ENCODE data around the gene ABCB8. TPM values are rescaled to one million over a fixed set of nuclear protein-coding genes. Genes with fewer than 3 reads are reported as not detected.

Gene ABCB8
- total and polyA plus RNA-seq, 2 of the 8 experiments (the other 6 are each of a cell fraction or from before 2014, with no cell fraction given): 17.7 to 27.0 TPM

GRCh38 chr7:151032936-151033863, 5.0 kb downstream of the ABCB8 start:
- POLR2A ChIA-PET (ENCODE audit: partially characterized antibody): interaction anchor here (1.0 to 1.4 kb wide), 3 partner anchors 9 to 45 kb away, joined by 3 to 4 read pairs (median 3); partner anchors contain the start of gene ASIC3
- FAIRE-seq: no peak
- H2BK5ac ChIP-seq (ENCODE audit: low read depth, low read length): no peak overlapping the region
- TF ChIP-seq E2F6 (IDR thresholded peaks at IDR 0.05) (no peak), EZH2 (IDR thresholded peaks at IDR 0.05; ENCODE audit: low read depth, low read length, severe bottlenecking) (no peak), KDM1A (IDR thresholded peaks at IDR 0.05; ENCODE audit: borderline replicate concordance, low read length) (no peak), RAD21 (IDR thresholded peaks at IDR 0.05 in 1 of 2, conservative IDR thresholded peaks at IDR 0.05 in 1 of 2; ENCODE audit: low read depth in 2 of 2, low read length in 2 of 2) (peak; percentile 34 to 41; a peak in 2 of 4 replicates), SIN3A (conservative IDR thresholded peaks at IDR 0.05 in 1 of 2, IDR thresholded peaks at IDR 0.05 in 1 of 2; ENCODE audit: low read depth in 1 of 2, low read length in 2 of 2) (no peak), CTCF (IDR thresholded peaks at IDR 0.05; ENCODE audit: control extremely low read depth in 1 of 3, insufficient read depth in 1 of 3, low read depth in 1 of 3, low read length in 3 of 3) (peak; percentile 41 to 62 (median 47))

More at GRCh38 chr7:151032936-151033863, 5.0 kb downstream of the ABCB8 start:
- H4K20me1 ChIP-seq (replicated peaks in 1 of 2; ENCODE audit: control insufficient read depth in 1 of 2, insufficient read depth in 2 of 2, low read length in 2 of 2): peaks cover 0 to 4% of the 10 kb centered on the region in 2 experiments
- H2BK120ac ChIP-seq (replicated peaks; ENCODE audit: low read depth, low read length): no peak overlapping the region
- H2AFZ ChIP-seq (ENCODE audit: low read length): no peak overlapping the region
- H3K4me3 ChIP-seq (ENCODE audit: extremely low read depth in 1 of 4, insufficient read depth in 2 of 4, low read depth in 3 of 4, low read length in 4 of 4): no peak overlapping the region
- no peak overlapping the region for H3K9ac ChIP-seq (replicated peaks in 1 of 4; ENCODE audit: extremely low read depth in 1 of 4, low read depth in 3 of 4, low read length in 3 of 4)
- peak overlapping the region; percentile 68; the same call in 1 of the 2 replicates for H4K8ac ChIP-seq (ENCODE audit: extremely low read depth, insufficient read depth, low read length)
- 93% methylated on average over 13 of the region's 17 CpGs; no CpG with 5 or more reads in 1 of the 2 experiments for WGBS, 2 experiments (ENCODE audit: extremely low coverage in 1 of 2, insufficient coverage in 1 of 2, insufficient read length in 1 of 2, insufficient replicate concordance in 2 of 2, low coverage in 1 of 2, low lambda C conversion rate in 2 of 2, missing lambda C conversion rate in 1 of 2)
- H4K5ac ChIP-seq (ENCODE audit: insufficient read length, low read depth, low read length): no peak overlapping the region
- DNase-seq (ENCODE audit: low read depth in 1 of 2, low spot score in 2 of 2): no peak
- H3K9me3 ChIP-seq (ENCODE audit: insufficient read depth in 2 of 2, low read depth in 1 of 2, low read length in 1 of 2): no peaks in the 10 kb centered on the region
- no peaks in the 10 kb centered on the region for H3K4me1 ChIP-seq (replicated peaks in 1 of 4; ENCODE audit: control insufficient read depth in 3 of 4, insufficient read depth in 4 of 4, low read length in 3 of 4)
- H4K91ac ChIP-seq (replicated peaks; ENCODE audit: insufficient read length, low read length): no peak overlapping the region
- no peaks in the 10 kb centered on the region for H3K79me2 ChIP-seq (ENCODE audit: control insufficient read depth in 1 of 2, insufficient read depth in 2 of 2, low read length in 2 of 2)
- H3K4ac ChIP-seq (replicated peaks; ENCODE audit: insufficient read length, low read depth, low read length): no peak overlapping the region
- CTCF ChIA-PET (ENCODE audit: partially characterized antibody): interaction anchor here (0.7 to 5.4 kb wide), 25 partner anchors 9 to 1342 kb away, joined by 3 to 35 read pairs (median 3); partner anchors contain the start of genes AGAP3, ASIC3, ATG9B and CDK5
- H3K14ac ChIP-seq (ENCODE audit: insufficient read length): no peak overlapping the region
- H2BK15ac ChIP-seq (ENCODE audit: low read length): no peak overlapping the region
- no peak overlapping the region for H2BK20ac ChIP-seq (ENCODE audit: low read length)
- H3K18ac ChIP-seq (ENCODE audit: extremely low read depth, low read length): no peak overlapping the region
- no peaks in the 10 kb centered on the region; the same call in 1 of the 2 replicates for H3K79me1 ChIP-seq (ENCODE audit: low read depth, low read length)
- H3K36me3 ChIP-seq (ENCODE audit: control insufficient read depth in 2 of 4, insufficient read depth in 4 of 4, low read length in 3 of 4): peaks cover 0 to 2% (median 0%) of the 10 kb centered on the region in 4 experiments; a peak in 2 of 8 replicates
- no peaks in the 10 kb centered on the region for H3K23me2 ChIP-seq (ENCODE audit: low read depth, low read length)
- H3K4me2 ChIP-seq (ENCODE audit: insufficient read depth in 1 of 2, low read depth in 2 of 2, low read length in 2 of 2): no peak overlapping the region
- H3K56ac ChIP-seq (replicated peaks; ENCODE audit: insufficient read length, low read depth, low read length): no peak overlapping the region
- H2BK12ac ChIP-seq (ENCODE audit: low read depth, low read length): no peak overlapping the region
- H2AK5ac ChIP-seq (ENCODE audit: low read depth, low read length): no peak overlapping the region
- no peak overlapping the region for H3K27ac ChIP-seq (ENCODE audit: low read depth, low read length)
- H3K23ac ChIP-seq (ENCODE audit: insufficient read length): no peak overlapping the region
- H3K27me3 ChIP-seq (replicated peaks in 1 of 4; ENCODE audit: control insufficient read depth in 3 of 4, extremely low read depth in 1 of 4, insufficient read depth in 3 of 4, low read length in 3 of 4): no peaks in the 10 kb centered on the region
